Gastroesophageal sphincter (tissue), 3 donors: Measurements from ENCODE around the gene CDHR5.

Source experiments
- CTCF ChIP-seq, 4 experiments: fragments of 200-600 bp in 2 of 4; fragments of 450-650 bp in 2 of 4; sonication (generic) in 1 of 4; IDR thresholded peaks; one replicate each; pipeline ENCODE4 v1.5.1; 2017 to 2019; ENCODE audit warnings: antibody characterized with exemption in 4 of 4, mild to moderate bottlenecking in 2 of 4, moderate library complexity in 2 of 4
- EP300 ChIP-seq: sonication (generic); formaldehyde crosslinking; IDR thresholded peaks from one replicate; pipeline ENCODE4 v1.6.1; 2017; ENCODE audit warnings: antibody characterized with exemption, mild to moderate bottlenecking
- POLR2A ChIP-seq, 2 donors: fragments of 450-650 bp; IDR thresholded peaks; one replicate each; pipeline ENCODE4 v1.6.1; 2017; ENCODE audit warnings: antibody characterized with exemption in 2 of 2, mild to moderate bottlenecking in 2 of 2, moderate library complexity in 1 of 2
- POLR2AphosphoS5 ChIP-seq: sonication (generic); formaldehyde crosslinking; IDR thresholded peaks from one replicate; pipeline ENCODE4 v1.6.1; 2017; ENCODE audit warnings: antibody characterized with exemption

DNA sequence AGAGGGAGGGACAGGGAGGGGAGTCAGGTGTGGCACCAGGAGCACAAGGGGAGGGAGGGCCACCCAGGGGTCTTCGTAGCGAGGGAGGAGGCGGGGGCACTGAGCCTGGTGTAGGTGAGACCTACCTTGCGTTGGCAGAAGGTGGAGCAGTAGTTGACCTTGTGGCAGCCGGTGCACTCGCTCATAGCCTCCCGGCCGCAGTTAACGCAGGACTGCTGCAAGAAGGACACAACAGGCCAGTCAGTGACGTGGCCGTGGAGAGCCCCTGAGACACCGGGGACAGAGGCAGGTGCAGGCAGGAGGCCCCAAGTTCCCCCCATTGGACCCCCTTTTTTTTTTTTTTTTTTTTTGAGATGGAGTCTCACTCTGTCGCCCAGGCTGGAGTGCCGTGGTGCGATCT lies 29.1 kb upstream of the CDHR5 start:
- TF ChIP-seq CTCF (IDR thresholded peaks at IDR 0.05) (no peak), EP300 (no peak), POLR2A (IDR thresholded peaks at IDR 0.05) (no peak), POLR2AphosphoS5 (no peak)
